RWPE2 (cell line): ENCODE data around the gene PRR22.

Experiments
- ATAC-seq: fragments of 200-7000 bp; cut with Tn5 transposase; 3 replicates; pipeline ENCODE4 v1.9.1; 2021; ENCODE audit warnings: low read depth
- DNase-seq: peaks from one replicate; pipeline ENCODE4 v3.0.0-alpha.2; 2020; ENCODE audit warnings: low spot score
- H3K27ac ChIP-seq: fragments of 450-650 bp; 2 replicates; pipeline ENCODE4 v1.5.1; 2017; ENCODE audit warnings: mild to moderate bottlenecking; ENCODE audit not compliant: poor library complexity, severe bottlenecking
- H3K27me3 ChIP-seq: fragments of 250-450 bp; sonication (Bioruptor Pico); 2 replicates; pipeline ENCODE4 v1.5.1; 2021; ENCODE audit warnings: mild to moderate bottlenecking, moderate library complexity; ENCODE audit not compliant: insufficient read depth, poor library complexity, severe bottlenecking
- H3K36me3 ChIP-seq: fragments of 250-450 bp; sonication (Bioruptor Pico); 2 replicates; pipeline ENCODE4 v1.5.1; 2020; ENCODE audit warnings: low read depth, mild to moderate bottlenecking, moderate library complexity
- H3K4me1 ChIP-seq: fragments of 250-450 bp; sonication (Bioruptor Pico); 2 replicates; pipeline ENCODE4 v1.5.1; 2021; ENCODE audit warnings: mild to moderate bottlenecking, moderate library complexity; ENCODE audit not compliant: insufficient read depth, poor library complexity, severe bottlenecking
- H3K4me3 ChIP-seq: fragments of 250-450 bp; sonication (Bioruptor Pico); 2 replicates; pipeline ENCODE4 v1.5.1; 2021; ENCODE audit warnings: mild to moderate bottlenecking, moderate library complexity; ENCODE audit not compliant: severe bottlenecking
- H3K9me3 ChIP-seq: fragments of 250-450 bp; sonication (Bioruptor Pico); 2 replicates; pipeline ENCODE4 v1.5.1; 2021; ENCODE audit warnings: mild to moderate bottlenecking, moderate library complexity; ENCODE audit not compliant: severe bottlenecking
- CTCF ChIP-seq: fragments of 450-650 bp; IDR thresholded peaks from one replicate; pipeline ENCODE4 v1.5.1; 2017; ENCODE audit warnings: mild to moderate bottlenecking, moderate library complexity; ENCODE audit not compliant: poor library complexity, severe bottlenecking

The PRR22 gene

GRCh38 chr19:5800361-5801270, 16.1 kb upstream of the PRR22 start:
- Histone ChIP-seq H3K9me3 (no peaks in the 10 kb centered on the region), H3K27ac (no peak overlapping the region), H3K27me3 (peaks cover 9% of the 10 kb centered on the region), H3K4me3 (no peak overlapping the region), H3K4me1 (no peaks in the 10 kb centered on the region), H3K36me3 (no peaks in the 10 kb centered on the region)
- no peak for ATAC-seq
- no peak for TF ChIP-seq CTCF
- no peak for DNase-seq

DNA sequence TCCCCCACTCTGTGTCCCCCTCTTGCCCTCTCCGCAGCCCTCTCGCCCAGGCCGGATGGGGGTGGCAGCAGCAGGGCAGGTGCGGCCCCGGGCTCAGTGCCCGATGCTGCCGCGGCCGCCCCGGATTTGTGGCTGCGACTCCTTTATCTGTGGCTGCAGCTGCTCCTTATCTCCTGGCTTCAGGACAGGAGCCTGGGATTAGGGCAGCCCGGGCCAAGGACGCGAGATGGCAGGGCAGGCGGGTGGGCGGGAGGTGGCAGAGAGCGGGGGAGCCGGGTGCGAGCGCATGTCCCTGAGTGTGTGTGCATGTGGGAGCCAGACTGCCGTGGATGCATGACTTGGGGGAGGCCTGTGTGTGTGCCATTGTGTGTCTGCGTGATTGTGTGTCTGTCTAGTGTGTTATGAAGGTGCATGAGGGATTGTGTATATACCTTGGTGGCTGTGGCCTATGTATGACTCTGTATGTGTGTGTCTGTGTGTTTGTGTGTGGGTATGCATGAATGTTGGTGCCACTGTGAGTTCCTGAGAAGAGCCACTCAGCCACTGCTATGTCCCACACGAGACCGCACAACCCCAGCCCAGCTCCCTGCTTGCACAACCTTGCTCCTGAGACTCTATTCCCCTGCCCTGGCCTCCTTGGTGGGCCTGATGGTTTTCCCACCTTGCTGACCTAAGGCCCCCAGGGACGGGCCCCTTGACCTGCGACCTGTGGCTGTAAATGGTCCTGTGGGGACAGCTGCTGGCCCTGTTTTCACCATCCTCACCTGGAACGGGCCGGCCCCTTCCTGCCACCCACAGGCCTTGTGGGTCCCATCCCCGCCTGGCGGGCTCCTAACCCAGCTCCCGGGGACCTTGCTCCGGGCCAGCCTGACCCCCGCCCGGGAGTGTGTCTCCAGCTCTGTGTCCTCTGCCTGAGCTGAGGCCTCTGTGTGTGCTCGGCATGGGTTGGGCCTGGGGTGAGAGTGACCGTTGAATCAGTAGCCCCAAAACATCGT, 15.0 kb upstream of the PRR22 start:
- Histone ChIP-seq H3K36me3 (no peaks in the 10 kb centered on the region), H3K27me3 (peaks cover 3% of the 10 kb centered on the region), H3K4me1 (no peaks in the 10 kb centered on the region), H3K9me3 (no peaks in the 10 kb centered on the region), H3K27ac (no peak overlapping the region), H3K4me3 (no peak overlapping the region)
- TF ChIP-seq CTCF, result no peak
- ATAC-seq (no peak), DNase-seq (no peak)

- no peak overlapping the region for H3K27ac ChIP-seq
- no peak for DNase-seq
- no peak for TF ChIP-seq CTCF
- H3K36me3 ChIP-seq, result no peaks in the 10 kb centered on the region
- ATAC-seq, result no peak
- no peaks in the 10 kb centered on the region for H3K9me3 ChIP-seq
- H3K4me1 ChIP-seq, result peaks cover 3% of the 10 kb centered on the region
- H3K27me3 ChIP-seq, result no peaks in the 10 kb centered on the region
- H3K4me3 ChIP-seq, result no peak overlapping the region
These were observed 13.7 kb upstream of the PRR22 start for GRCh38 chr19:5798244-5798643.

DNA sequence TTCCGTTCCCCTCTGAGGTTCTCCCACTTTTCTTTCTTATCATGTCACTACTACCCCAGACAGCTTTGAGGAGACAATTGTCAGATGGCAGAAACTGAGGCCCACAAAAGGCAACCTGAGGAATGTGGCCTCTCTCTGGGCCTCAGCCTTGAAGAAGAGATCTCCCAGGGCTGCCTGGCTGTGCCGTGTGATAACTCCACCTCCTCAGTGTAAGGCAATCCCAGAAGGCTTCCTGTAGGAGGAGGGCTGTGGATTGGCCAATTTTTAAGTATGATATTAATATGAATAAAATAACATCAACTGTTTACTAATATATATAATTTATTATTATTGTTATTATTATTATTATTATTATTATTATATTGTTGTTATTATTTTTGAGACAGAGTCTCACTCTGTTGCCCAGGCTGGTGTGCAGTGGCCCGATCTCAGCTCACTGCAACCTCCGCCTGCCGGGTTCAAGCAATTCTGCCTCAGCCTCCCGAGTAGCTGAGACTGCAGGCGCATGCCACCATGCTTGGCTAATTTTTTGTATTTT, 10.9 kb upstream of the PRR22 start:
- DNase-seq, result no peak
- peaks cover 3% of the 10 kb centered on the region for H3K4me1 ChIP-seq
- H3K36me3 ChIP-seq, result no peaks in the 10 kb centered on the region
- H3K9me3 ChIP-seq, result no peaks in the 10 kb centered on the region
- no peak for TF ChIP-seq CTCF
- H3K4me3 ChIP-seq, result no peak overlapping the region
- H3K27ac ChIP-seq, result no peak overlapping the region
- H3K27me3 ChIP-seq, result no peaks in the 10 kb centered on the region
- ATAC-seq, result no peak
